Fibroblast of lung (primary cell): ENCODE measurements around the gene MTA2. TPM values are rescaled to one million over a fixed set of nuclear protein-coding genes. Genes with fewer than 3 reads are reported as not detected.

ENCODE experiments used
- DNase-seq, 2 donors: peaks; one replicate each; pipeline versions ENCODE4 v3.0.0 to v3.0.0-alpha.2; 2010; ENCODE audit warnings: low read depth in 2 of 2
- H2AFZ ChIP-seq: 2 replicates; pipeline ENCODE4 v1.5.1; 2012; ENCODE audit warnings: low read length, control low read depth, inconsistent platforms
- H3K27ac ChIP-seq: 2 replicates; pipeline ENCODE4 v1.5.1; 2011; ENCODE audit warnings: low read length, control low read depth; ENCODE audit not compliant: insufficient read depth
- H3K27me3 ChIP-seq: 2 replicates; pipeline ENCODE4 v1.5.1; 2011; ENCODE audit warnings: mild to moderate bottlenecking, low read length; ENCODE audit not compliant: control insufficient read depth, insufficient read depth
- H3K36me3 ChIP-seq: 2 replicates; pipeline ENCODE4 v1.5.1; 2011; ENCODE audit warnings: low read length; ENCODE audit not compliant: control insufficient read depth, insufficient read depth
- H3K4me1 ChIP-seq: 2 replicates; pipeline ENCODE4 v1.5.1; 2011; ENCODE audit warnings: low read length; ENCODE audit not compliant: control insufficient read depth, insufficient read depth; ENCODE audit errors: extremely low read depth
- H3K4me2 ChIP-seq: 2 replicates; pipeline ENCODE4 v1.5.1; 2011; ENCODE audit warnings: low read length, control low read depth; ENCODE audit not compliant: insufficient read depth; ENCODE audit errors: extremely low read depth
- H3K4me3 ChIP-seq, 4 experiments: fragments of 200-600 bp in 1 of 4; sonication (generic) in 1 of 4; replicated peaks in 1 of 4; 2 replicates each; pipeline ENCODE4 v1.5.1; 2011 to 2016; ENCODE audit warnings: low read length in 4 of 4, low read depth in 3 of 4, mild to moderate bottlenecking in 3 of 4, control low read depth in 2 of 4, inconsistent platforms in 1 of 4, mixed read lengths in 1 of 4; ENCODE audit not compliant: insufficient read depth in 1 of 4; ENCODE audit errors: control extremely low read depth in 1 of 4
- H3K79me2 ChIP-seq: 2 replicates; pipeline ENCODE4 v1.5.1; 2012; ENCODE audit warnings: mild to moderate bottlenecking, low read length, inconsistent platforms; ENCODE audit not compliant: control insufficient read depth, insufficient read depth
- H3K9ac ChIP-seq: 2 replicates; pipeline ENCODE4 v1.5.1; 2011; ENCODE audit warnings: mild to moderate bottlenecking, low read length, control low read depth; ENCODE audit not compliant: insufficient read depth
- H3K9me3 ChIP-seq: 2 replicates; pipeline ENCODE4 v1.5.1; 2012; ENCODE audit warnings: low read depth, low read length; ENCODE audit not compliant: control insufficient read depth, insufficient read depth
- H4K20me1 ChIP-seq: 2 replicates; pipeline ENCODE4 v1.5.1; 2011; ENCODE audit warnings: low read length; ENCODE audit not compliant: control insufficient read depth, insufficient read depth; ENCODE audit errors: extremely low read depth
- CTCF ChIP-seq, 2 donors: IDR thresholded peaks in 1 of 2; conservative IDR thresholded peaks in 1 of 2; 1 replicate in 1 of 2; 2 replicates in 1 of 2; pipeline ENCODE4 v1.5.1; 2011 to 2012; ENCODE audit warnings: low read length in 2 of 2, control low read depth in 1 of 2, inconsistent platforms in 1 of 2, low read depth in 1 of 2, mild to moderate bottlenecking in 1 of 2
- EZH2 ChIP-seq: IDR thresholded peaks from 2 replicates; pipeline ENCODE4 v1.5.1; 2012; ENCODE audit warnings: low read length, control low read depth, mild to moderate bottlenecking; ENCODE audit errors: missing control alignments
- polyA plus RNA-seq, 2 donors: library from polyadenylated mRNA; depleted of rRNA in 1 of 2; stranded (reverse) in 1 of 2; unstranded in 1 of 2; fragments of >200 nt; gene quantifications; 2 replicates each; pipeline ENCODE4 v1.2.1, GENCODE V29; 2011 to 2012; ENCODE audit warnings: missing spikeins in 1 of 2
- total RNA-seq: library from RNA; depleted of rRNA; stranded (reverse); fragments of >200 nt; gene quantifications from 2 replicates; pipeline ENCODE4 v1.2.1, GENCODE V29; 2014

MTA2 gene
- total and polyA plus RNA-seq, 2 donors (not counting 1 experiment from before 2014, with no cell fraction given): 31.4 to 117 TPM

GRCh38 chr11:62548545-62549335 is 52.9 kb downstream of the MTA2 start:
- H3K4me3 ChIP-seq: no peak overlapping the region
- DNase-seq: peak in 1 of 2 donors; percentile 41

GRCh38 chr11:62547691-62548281 is 53.9 kb downstream of the MTA2 start:
- TF ChIP-seq CTCF (conservative IDR thresholded peaks at IDR 0.05 in 1 of 2, IDR thresholded peaks at IDR 0.05 in 1 of 2; ENCODE audit: low read depth in 1 of 2, low read length in 2 of 2) (no peak), EZH2 (no peak)
- H3K4me2 ChIP-seq: peak overlapping the region; percentile 98
- no peaks in the 10 kb centered on the region for H3K9me3 ChIP-seq
- peak in 1 of 2 donors; percentile 40 for DNase-seq
- H2AFZ ChIP-seq: peak overlapping the region; percentile 13
- no peaks in the 10 kb centered on the region for H3K27me3 ChIP-seq
- H3K4me3 ChIP-seq: peak overlapping the region; percentile 57 to 98 (median 84)
- H3K36me3 ChIP-seq: peaks cover 9% of the 10 kb centered on the region
- peak overlapping the region; percentile 82 for H3K27ac ChIP-seq
- H3K9ac ChIP-seq: peak overlapping the region; percentile 73
- H3K4me1 ChIP-seq: peaks cover 14% of the 10 kb centered on the region
- H3K79me2 ChIP-seq: peaks cover 55% of the 10 kb centered on the region
- peaks cover 3% of the 10 kb centered on the region for H4K20me1 ChIP-seq

More at GRCh38 chr11:62548545-62549335, 52.9 kb downstream of the MTA2 start:
- Histone ChIP-seq H4K20me1 (no peaks in the 10 kb centered on the region), H3K4me1 (peaks cover 21% of the 10 kb centered on the region), H2AFZ (no peak overlapping the region), H3K79me2 (peaks cover 46% of the 10 kb centered on the region), H3K9me3 (no peaks in the 10 kb centered on the region), H3K4me2 (no peak overlapping the region), H3K36me3 (peaks cover 5% of the 10 kb centered on the region), H3K27ac (no peak overlapping the region), H3K9ac (no peak overlapping the region), H3K27me3 (no peaks in the 10 kb centered on the region)
- TF ChIP-seq CTCF (conservative IDR thresholded peaks at IDR 0.05 in 1 of 2, IDR thresholded peaks at IDR 0.05 in 1 of 2; ENCODE audit: low read depth in 1 of 2, low read length in 2 of 2) (no peak), EZH2 (no peak)

- Histone ChIP-seq H3K9me3 (no peaks in the 10 kb centered on the region), H3K27me3 (no peaks in the 10 kb centered on the region), H3K27ac (peak overlapping the region; percentile 82), H3K4me1 (peaks cover 11% of the 10 kb centered on the region), H4K20me1 (peaks cover 3% of the 10 kb centered on the region), H3K4me3 (peak overlapping the region; percentile 57 to 98 (median 84)), H3K79me2 (peaks cover 63% of the 10 kb centered on the region), H2AFZ (peak overlapping the region; percentile 13), H3K36me3 (peaks cover 9% of the 10 kb centered on the region), H3K4me2 (peak overlapping the region; percentile 98), H3K9ac (peak overlapping the region; percentile 73)
- DNase-seq: peak; percentile 44 to 57
- TF ChIP-seq EZH2 (no peak), CTCF (conservative IDR thresholded peaks at IDR 0.05 in 1 of 2, IDR thresholded peaks at IDR 0.05 in 1 of 2; ENCODE audit: low read depth in 1 of 2, low read length in 2 of 2) (no peak)
These were observed 54.6 kb downstream of the MTA2 start for GRCh38 chr11:62546929-62547625.
